HG02623 (cell line): ENCODE data around the gene CHST5.

Experiments
- ATAC-seq: cut with Tn5 transposase; IDR thresholded peaks from one replicate; pipeline ENCODE4 v1.9.1; 2021; ENCODE audit warnings: moderate library complexity; ENCODE audit not compliant: unreplicated experiment

The CHST5 gene

GRCh38 chr16:75481475-75481874 is 54.4 kb downstream of the CHST5 start:
- no peak for ATAC-seq

- ATAC-seq: no peak
Observed at GRCh38 chr16:75479421-75479990, 56.4 kb downstream of the CHST5 start.
